ENCODE results near the gene NFKBIE.

DNA sequence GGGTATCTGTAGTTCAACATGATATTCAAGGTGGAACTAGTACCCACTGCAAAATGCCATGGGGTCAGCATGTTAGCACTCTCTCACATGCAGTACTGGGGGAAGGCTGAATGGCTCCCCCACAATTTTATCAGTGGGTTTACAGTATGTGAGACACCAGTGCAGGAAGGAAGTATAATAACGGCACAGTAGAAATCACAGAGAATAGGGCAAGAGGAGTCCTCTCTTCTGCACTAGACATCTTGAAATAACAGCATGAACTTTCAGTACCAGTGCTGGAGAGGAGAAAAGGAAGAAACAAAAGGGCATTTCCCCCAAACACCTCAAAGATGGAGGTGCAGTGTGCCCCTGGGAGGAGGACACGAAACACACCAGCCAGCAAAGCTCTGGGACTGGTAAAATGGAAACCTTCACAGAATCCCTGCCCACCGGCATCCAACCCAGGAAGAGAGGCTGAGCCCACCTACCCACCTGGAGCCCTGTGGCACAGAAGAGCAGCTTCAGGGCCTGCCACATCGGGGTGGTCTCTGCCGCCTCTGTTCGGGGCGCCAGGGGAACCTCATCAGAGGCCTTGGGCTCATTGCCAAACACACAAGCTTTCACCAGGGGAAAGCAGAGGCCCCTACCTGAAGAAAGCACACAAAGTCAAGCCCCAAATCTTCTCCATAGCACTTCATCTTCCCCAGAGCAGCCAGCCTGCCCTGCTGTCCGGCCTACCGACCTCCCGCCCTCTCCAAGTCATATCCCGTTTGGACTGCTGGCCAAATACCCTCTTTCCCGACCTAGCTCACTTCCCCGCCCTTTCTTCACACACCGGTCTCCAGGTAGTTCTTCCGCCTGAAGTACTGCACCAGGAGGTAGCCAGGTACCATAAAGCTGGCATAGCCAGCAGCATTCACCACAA, 9.2 kb downstream of the NFKBIE start:
- TF ChIP-seq, protein P1, sequence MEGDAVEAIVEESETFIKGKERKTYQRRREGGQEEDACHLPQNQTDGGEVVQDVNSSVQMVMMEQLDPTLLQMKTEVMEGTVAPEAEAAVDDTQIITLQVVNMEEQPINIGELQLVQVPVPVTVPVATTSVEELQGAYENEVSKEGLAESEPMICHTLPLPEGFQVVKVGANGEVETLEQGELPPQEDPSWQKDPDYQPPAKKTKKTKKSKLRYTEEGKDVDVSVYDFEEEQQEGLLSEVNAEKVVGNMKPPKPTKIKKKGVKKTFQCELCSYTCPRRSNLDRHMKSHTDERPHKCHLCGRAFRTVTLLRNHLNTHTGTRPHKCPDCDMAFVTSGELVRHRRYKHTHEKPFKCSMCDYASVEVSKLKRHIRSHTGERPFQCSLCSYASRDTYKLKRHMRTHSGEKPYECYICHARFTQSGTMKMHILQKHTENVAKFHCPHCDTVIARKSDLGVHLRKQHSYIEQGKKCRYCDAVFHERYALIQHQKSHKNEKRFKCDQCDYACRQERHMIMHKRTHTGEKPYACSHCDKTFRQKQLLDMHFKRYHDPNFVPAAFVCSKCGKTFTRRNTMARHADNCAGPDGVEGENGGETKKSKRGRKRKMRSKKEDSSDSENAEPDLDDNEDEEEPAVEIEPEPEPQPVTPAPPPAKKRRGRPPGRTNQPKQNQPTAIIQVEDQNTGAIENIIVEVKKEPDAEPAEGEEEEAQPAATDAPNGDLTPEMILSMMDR (IDR thresholded peaks at IDR 0.05; ENCODE audit: insufficient read depth, low read depth, low read length): no peak
- TF ChIP-seq EZH2 (IDR thresholded peaks at IDR 0.05; ENCODE audit: insufficient read depth, low read length): no peak
